Loucy (cell line): ENCODE results near the gene ATP8A2.
A peak's percentile ranks its signal among the peaks of the same experiment; 100 is the strongest.

ENCODE experiments used
- H2AFZ ChIP-seq: fragments of 200-600 bp; sonication (generic); 2 replicates; pipeline ENCODE4 v1.6.0; 2016; ENCODE audit warnings: antibody characterized with exemption, mild to moderate bottlenecking, low read length, moderate library complexity
- H3F3A ChIP-seq: fragments of 200-600 bp; 2 replicates; pipeline ENCODE4 v1.6.0; 2016; ENCODE audit warnings: antibody characterized with exemption, low read depth, mild to moderate bottlenecking
- H3K27me3 ChIP-seq: fragments of 200-600 bp; sonication (generic); 2 replicates; pipeline ENCODE4 v1.6.1; 2014; ENCODE audit warnings: low read length, mild to moderate bottlenecking; ENCODE audit not compliant: insufficient read depth, poor library complexity, severe bottlenecking
- H3K36me3 ChIP-seq: fragments of 200-600 bp; sonication (generic); 2 replicates; pipeline ENCODE4 v1.6.1; 2016; ENCODE audit warnings: low read length; ENCODE audit not compliant: insufficient read depth
- H3K4me1 ChIP-seq: fragments of 200-600 bp; sonication (generic); 2 replicates; pipeline ENCODE4 v1.5.1; 2014; ENCODE audit warnings: low read length, mild to moderate bottlenecking; ENCODE audit not compliant: insufficient read depth, poor library complexity, severe bottlenecking
- H3K4me2 ChIP-seq: fragments of 200-600 bp; sonication (generic); 2 replicates; pipeline ENCODE4 v1.6.0; 2014; ENCODE audit warnings: antibody characterized with exemption, low read length, low read depth, mild to moderate bottlenecking; ENCODE audit not compliant: poor library complexity, severe bottlenecking
- H3K4me3 ChIP-seq: fragments of 200-600 bp; sonication (generic); 2 replicates; pipeline ENCODE4 v1.5.1; 2014; ENCODE audit warnings: low read length, mild to moderate bottlenecking, mixed read lengths; ENCODE audit not compliant: poor library complexity, severe bottlenecking
- H3K79me2 ChIP-seq: fragments of 200-600 bp; sonication (generic); 2 replicates; pipeline ENCODE4 v1.6.1; 2014; ENCODE audit warnings: low read length; ENCODE audit not compliant: insufficient read depth
- H3K9ac ChIP-seq: fragments of 200-600 bp; sonication (generic); 2 replicates; pipeline ENCODE4 v1.6.0; 2014; ENCODE audit warnings: mild to moderate bottlenecking, low read depth, low read length, moderate library complexity; ENCODE audit not compliant: poor library complexity, severe bottlenecking
- H3K9me2 ChIP-seq: fragments of 200-600 bp; sonication (generic); replicated peaks from 2 replicates; pipeline ENCODE4 v1.6.1; 2016; ENCODE audit warnings: low read depth, low read length, mixed read lengths
- H3K9me3 ChIP-seq: fragments of 200-600 bp; sonication (generic); 2 replicates; pipeline ENCODE4 v1.6.1; 2014; ENCODE audit warnings: mild to moderate bottlenecking, antibody characterized with exemption, low read length, low read depth; ENCODE audit not compliant: insufficient read depth
- H4K20me1 ChIP-seq: fragments of 200-600 bp; sonication (generic); 2 replicates; pipeline ENCODE4 v1.6.0; 2014; ENCODE audit warnings: antibody characterized with exemption, low read length, mild to moderate bottlenecking; ENCODE audit not compliant: insufficient read depth, poor library complexity, severe bottlenecking
- EZH2phosphoT487 ChIP-seq: fragments of 200-600 bp; IDR thresholded peaks from 2 replicates; pipeline ENCODE4 v1.6.1; 2018; ENCODE audit warnings: antibody characterized with exemption, mild to moderate bottlenecking, moderate library complexity, borderline replicate concordance
- TF ChIP-seq, protein P1 (sequence below): fragments of 200-600 bp; sonication (generic); conservative IDR thresholded peaks from 2 replicates; pipeline ENCODE4 v1.5.1; 2014; ENCODE audit warnings: mild to moderate bottlenecking, antibody characterized with exemption, low read length

Gene ATP8A2

DNA sequence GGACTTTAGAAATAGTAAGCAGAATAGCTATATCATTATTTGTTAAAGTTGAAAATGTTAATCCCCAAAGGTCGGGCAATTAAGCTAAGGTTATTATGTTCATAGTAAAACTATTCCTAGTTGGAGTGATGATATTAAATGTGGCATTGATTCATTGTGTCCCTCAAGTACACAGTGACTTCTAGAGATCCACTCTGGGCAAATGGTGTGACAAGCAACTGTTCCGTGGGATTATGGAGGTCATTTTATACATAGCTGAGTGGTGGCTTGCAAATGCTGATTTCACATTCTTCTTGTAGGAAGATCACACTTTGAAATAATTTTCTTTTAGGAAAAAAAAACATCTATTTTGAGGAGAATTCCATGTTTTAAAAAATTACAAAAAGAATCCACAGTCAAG is 317.8 kb downstream of the ATP8A2 start:
- H3K4me2 ChIP-seq: no peak overlapping the region
- no peaks in the 10 kb centered on the region for H3K27me3 ChIP-seq
- peaks cover 8% of the 10 kb centered on the region for H3K4me1 ChIP-seq
- no peaks in the 10 kb centered on the region for H3K79me2 ChIP-seq
- H3K36me3 ChIP-seq: no peaks in the 10 kb centered on the region
- no peaks in the 10 kb centered on the region for H3K9me3 ChIP-seq
- H3F3A ChIP-seq: no peaks in the 10 kb centered on the region
- H3K9me2 ChIP-seq: no peaks in the 10 kb centered on the region
- no peaks in the 10 kb centered on the region for H4K20me1 ChIP-seq
- no peak overlapping the region for H3K9ac ChIP-seq
- TF ChIP-seq, protein P1, sequence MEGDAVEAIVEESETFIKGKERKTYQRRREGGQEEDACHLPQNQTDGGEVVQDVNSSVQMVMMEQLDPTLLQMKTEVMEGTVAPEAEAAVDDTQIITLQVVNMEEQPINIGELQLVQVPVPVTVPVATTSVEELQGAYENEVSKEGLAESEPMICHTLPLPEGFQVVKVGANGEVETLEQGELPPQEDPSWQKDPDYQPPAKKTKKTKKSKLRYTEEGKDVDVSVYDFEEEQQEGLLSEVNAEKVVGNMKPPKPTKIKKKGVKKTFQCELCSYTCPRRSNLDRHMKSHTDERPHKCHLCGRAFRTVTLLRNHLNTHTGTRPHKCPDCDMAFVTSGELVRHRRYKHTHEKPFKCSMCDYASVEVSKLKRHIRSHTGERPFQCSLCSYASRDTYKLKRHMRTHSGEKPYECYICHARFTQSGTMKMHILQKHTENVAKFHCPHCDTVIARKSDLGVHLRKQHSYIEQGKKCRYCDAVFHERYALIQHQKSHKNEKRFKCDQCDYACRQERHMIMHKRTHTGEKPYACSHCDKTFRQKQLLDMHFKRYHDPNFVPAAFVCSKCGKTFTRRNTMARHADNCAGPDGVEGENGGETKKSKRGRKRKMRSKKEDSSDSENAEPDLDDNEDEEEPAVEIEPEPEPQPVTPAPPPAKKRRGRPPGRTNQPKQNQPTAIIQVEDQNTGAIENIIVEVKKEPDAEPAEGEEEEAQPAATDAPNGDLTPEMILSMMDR: no peak
- TF ChIP-seq EZH2phosphoT487: no peak
- peak overlapping the region; percentile 76; the same call in 1 of the 2 replicates for H2AFZ ChIP-seq
- no peak overlapping the region for H3K4me3 ChIP-seq

DNA sequence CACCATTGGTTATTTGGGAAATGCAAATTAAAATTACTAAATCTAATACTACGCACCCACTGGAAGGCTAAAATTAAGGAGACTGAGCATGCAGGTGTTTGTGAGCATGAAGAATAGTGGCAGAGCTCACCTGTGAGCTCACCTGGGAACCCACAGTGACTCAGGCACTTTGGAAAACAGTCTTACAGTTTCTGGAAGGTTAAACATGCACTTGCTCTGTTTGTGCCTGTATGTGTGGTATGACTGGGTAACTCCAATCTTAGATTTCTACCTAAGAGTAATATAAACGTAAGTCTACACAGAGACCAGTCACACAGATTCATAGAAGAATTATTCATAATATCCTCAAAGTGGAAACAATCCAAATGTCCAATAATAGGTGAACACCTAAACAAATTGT is 318.8 kb downstream of the ATP8A2 start:
- Histone ChIP-seq H3K27me3 (no peaks in the 10 kb centered on the region), H3K36me3 (no peaks in the 10 kb centered on the region), H2AFZ (no peak overlapping the region), H3K9me2 (no peaks in the 10 kb centered on the region), H3K79me2 (no peaks in the 10 kb centered on the region), H3K4me1 (peaks cover 8% of the 10 kb centered on the region), H3K4me3 (no peak overlapping the region), H3K4me2 (no peak overlapping the region), H4K20me1 (no peaks in the 10 kb centered on the region), H3K9ac (no peak overlapping the region), H3F3A (no peaks in the 10 kb centered on the region), H3K9me3 (no peaks in the 10 kb centered on the region)
- TF ChIP-seq, protein P1: no peak
- no peak for TF ChIP-seq EZH2phosphoT487

DNA sequence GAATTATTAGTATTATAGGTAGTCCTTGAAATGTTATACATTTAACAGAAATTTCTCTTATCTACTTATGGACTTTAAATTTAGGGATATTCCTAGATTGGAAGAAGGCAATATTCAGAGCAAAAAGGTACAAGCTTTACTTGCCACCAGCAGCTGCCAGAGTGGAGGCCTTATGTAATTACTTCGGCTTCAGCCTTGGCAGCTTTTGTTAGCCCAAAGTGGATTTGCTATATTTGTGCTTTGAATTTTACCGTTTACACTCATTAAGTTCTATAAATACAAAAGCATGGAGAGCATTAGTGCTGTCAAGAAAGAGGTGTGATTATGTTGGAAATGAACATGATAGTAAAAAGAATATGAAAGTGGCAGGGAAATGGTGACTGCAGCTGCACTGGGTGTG is 319.9 kb downstream of the ATP8A2 start:
- H3K9me2 ChIP-seq: no peaks in the 10 kb centered on the region
- H3K36me3 ChIP-seq: no peaks in the 10 kb centered on the region
- H3F3A ChIP-seq: no peaks in the 10 kb centered on the region
- no peak overlapping the region for H3K4me2 ChIP-seq
- peaks cover 8% of the 10 kb centered on the region for H3K4me1 ChIP-seq
- H4K20me1 ChIP-seq: no peaks in the 10 kb centered on the region
- no peak overlapping the region for H3K4me3 ChIP-seq
- H3K27me3 ChIP-seq: no peaks in the 10 kb centered on the region
- H3K9ac ChIP-seq: no peak overlapping the region
- TF ChIP-seq EZH2phosphoT487: no peak
- TF ChIP-seq, protein P1: no peak
- no peaks in the 10 kb centered on the region for H3K9me3 ChIP-seq
- no peaks in the 10 kb centered on the region for H3K79me2 ChIP-seq
- H2AFZ ChIP-seq: no peak overlapping the region
